ENCODE measurements around the gene SERPINA5. TPM values are rescaled to one million over a fixed set of nuclear protein-coding genes. Genes with fewer than 3 reads are reported as not detected.

Gene SERPINA5
- total and polyA plus RNA-seq, 7 donors, result 2.6 to 107 (median 16.3) TPM

- Histone ChIP-seq H3K4me3 (no peak overlapping the region), H3K27me3 (ENCODE audit: insufficient read depth in 3 of 3, low read length in 2 of 3) (no peaks in the 10 kb centered on the region), H3K36me3 (ENCODE audit: insufficient read depth in 1 of 2, low read depth in 1 of 2) (no peaks in the 10 kb centered on the region), H3K4me1 (no peaks in the 10 kb centered on the region), H3K27ac (no peak overlapping the region), H3K9me3 (no peaks in the 10 kb centered on the region)
- no peak for TF ChIP-seq CTCF (IDR thresholded peaks at IDR 0.05)
- WGBS, 3 donors, result 44 to 60% (median 48%) methylated on average over 2 of the region's 2 CpGs
- intact Hi-C loops (cut with DNase I), result no loop called here
- no peak for DNase-seq
- ATAC-seq, result no peak
Measured at GRCh38 chr14:94638339-94638738, 57.1 kb downstream of the SERPINA5 start.

GRCh38 chr14:94638961-94639817, 58.0 kb downstream of the SERPINA5 start:
- 84 to 86% (median 85%) methylated on average over 11 of the region's 11 CpGs for WGBS, 3 donors
- no peak overlapping the region for H3K4me3 ChIP-seq
- no peaks in the 10 kb centered on the region for H3K9me3 ChIP-seq
- ATAC-seq (no peak), DNase-seq (no peak)
- no peaks in the 10 kb centered on the region for H3K4me1 ChIP-seq
- no peak overlapping the region for H3K27ac ChIP-seq
- H3K27me3 ChIP-seq (ENCODE audit: insufficient read depth in 3 of 3, low read length in 2 of 3), result no peaks in the 10 kb centered on the region
- intact Hi-C loops (cut with DNase I), result no loop called here
- no peaks in the 10 kb centered on the region for H3K36me3 ChIP-seq (ENCODE audit: insufficient read depth in 1 of 2, low read depth in 1 of 2)
- no peak for TF ChIP-seq CTCF (IDR thresholded peaks at IDR 0.05)

GRCh38 chr14:94640721-94641631, 59.8 kb downstream of the SERPINA5 start:
- DNase-seq, result no peak
- intact Hi-C loops (cut with DNase I), result no loop called here
- H3K4me3 ChIP-seq, result no peak overlapping the region
- TF ChIP-seq CTCF (IDR thresholded peaks at IDR 0.05), result no peak
- H3K36me3 ChIP-seq (ENCODE audit: insufficient read depth in 1 of 2, low read depth in 1 of 2), result no peaks in the 10 kb centered on the region
- no peak overlapping the region for H3K27ac ChIP-seq
- WGBS, 3 donors, result 88 to 90% (median 89%) methylated on average over 10 of the region's 10 CpGs
- ATAC-seq, result no peak
- H3K27me3 ChIP-seq (ENCODE audit: insufficient read depth in 3 of 3, low read length in 2 of 3), result no peaks in the 10 kb centered on the region
- no peaks in the 10 kb centered on the region for H3K4me1 ChIP-seq
- H3K9me3 ChIP-seq, result no peaks in the 10 kb centered on the region

- Histone ChIP-seq H3K27ac (no peak overlapping the region), H3K36me3 (ENCODE audit: insufficient read depth in 1 of 2, low read depth in 1 of 2) (no peaks in the 10 kb centered on the region), H3K27me3 (ENCODE audit: insufficient read depth in 3 of 3, low read length in 2 of 3) (no peaks in the 10 kb centered on the region), H3K4me1 (no peaks in the 10 kb centered on the region), H3K4me3 (no peak overlapping the region), H3K9me3 (no peaks in the 10 kb centered on the region)
- DNase-seq (no peak), ATAC-seq (no peak)
- TF ChIP-seq CTCF (IDR thresholded peaks at IDR 0.05), result no peak
- intact Hi-C loops (cut with DNase I), result no loop called here
- 91 to 95% (median 95%) methylated on average over 12 of the region's 12 CpGs for WGBS, 3 donors
Measured at GRCh38 chr14:94641632-94641955, 60.4 kb downstream of the SERPINA5 start.

Other genes with a start within 250 kb of the SERPINA5 start
- gene SERPINA2, start 214.7 kb upstream of the SERPINA5 start, total RNA-seq, result not detected
- not detected for gene SERPINA2, start 214.7 kb upstream of the SERPINA5 start, polyA plus RNA-seq
- 1 to 10 TPM; 2.6 to 5.5 (median 4.7) TPM for gene SERPINA1, start 192.8 kb upstream of the SERPINA5 start, total RNA-seq
- 1 to 10 TPM in 2 of 3 donors, under 1 TPM in 1; 0.78 to 3.0 (median 2.8) TPM for gene SERPINA1, start 192.8 kb upstream of the SERPINA5 start, polyA plus RNA-seq
- gene SERPINA11, start 128.6 kb upstream of the SERPINA5 start, total RNA-seq, result not detected
- gene SERPINA11, start 128.6 kb upstream of the SERPINA5 start, polyA plus RNA-seq, result not detected
- not detected for gene SERPINA9, start 105.2 kb upstream of the SERPINA5 start, total RNA-seq
- not detected for gene SERPINA9, start 105.2 kb upstream of the SERPINA5 start, polyA plus RNA-seq
- not detected for gene SERPINA12, start 72.0 kb upstream of the SERPINA5 start, total RNA-seq
- gene SERPINA12, start 72.0 kb upstream of the SERPINA5 start, polyA plus RNA-seq, result not detected
- gene SERPINA4, start 20.0 kb upstream of the SERPINA5 start, total RNA-seq, result not detected
- not detected for gene SERPINA4, start 20.0 kb upstream of the SERPINA5 start, polyA plus RNA-seq
- gene SERPINA3, start 31.0 kb downstream of the SERPINA5 start, total RNA-seq, result 1,000 to 10,000 TPM in 1 of 4 donors, 100 to 1,000 TPM in 1, 10 to 100 TPM in 1, 1 to 10 TPM in 1; 5.5 to 1,141 (median 125) TPM
- 100 to 1,000 TPM in 2 of 3 donors, 10 to 100 TPM in 1; 45.7 to 360 (median 186) TPM for gene SERPINA3, start 31.0 kb downstream of the SERPINA5 start, polyA plus RNA-seq
- gene GSC, start 188.7 kb downstream of the SERPINA5 start, total RNA-seq, result under 1 TPM; 0.36 to 0.94 (median 0.62) TPM
- gene GSC, start 188.7 kb downstream of the SERPINA5 start, polyA plus RNA-seq, result under 1 TPM; 0.34 to 0.51 (median 0.40) TPM

All from psoas muscle (tissue), 8 donors.